ENCODE results near the gene HSD11B2.
A peak's percentile ranks its signal among the peaks of the same experiment; 100 is the strongest.

The HSD11B2 gene

DNA sequence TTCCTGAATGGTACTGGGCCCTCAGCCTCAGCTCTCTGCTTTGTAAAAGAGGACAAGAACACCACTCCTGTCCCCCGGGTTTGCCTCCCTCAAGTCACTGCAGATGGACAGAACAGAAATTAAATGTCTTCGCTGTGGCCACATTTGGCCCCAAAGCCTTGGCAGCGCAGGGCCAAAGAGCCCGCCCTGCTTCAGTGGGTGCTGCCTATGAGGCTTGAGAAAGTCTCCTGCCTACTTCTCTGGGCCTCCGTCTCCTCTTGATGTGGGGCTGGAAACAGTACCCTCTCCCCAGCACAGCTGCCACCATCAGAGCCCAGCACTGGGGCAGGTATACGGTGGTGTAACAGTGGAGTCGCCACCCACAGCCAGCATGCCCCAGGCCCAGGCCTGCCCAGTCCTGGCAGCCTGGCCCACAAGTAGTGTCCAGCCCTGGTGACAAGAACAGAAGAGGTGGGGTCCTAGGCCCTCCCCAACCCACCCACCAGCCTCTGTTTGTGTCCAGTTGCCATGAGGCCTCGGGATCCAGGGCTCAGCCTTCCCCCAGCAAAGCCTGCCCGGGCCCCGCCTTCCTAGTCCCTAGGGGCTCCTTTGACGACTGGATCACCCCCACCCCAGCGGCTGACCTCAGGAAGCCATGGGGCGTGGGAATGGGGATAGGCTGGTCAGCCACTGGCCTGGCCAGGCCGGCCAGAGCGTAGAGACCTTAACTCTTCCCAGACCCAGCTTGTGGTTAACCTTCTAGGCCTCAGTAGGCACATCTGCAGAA is 33.7 kb upstream of the HSD11B2 start:
- no peak overlapping the region for H3K4me3 ChIP-seq (replicated peaks; ENCODE audit: low read depth, low read length)
- no peak for DNase-seq (ENCODE audit: low read depth)
- TF ChIP-seq, protein P1, sequence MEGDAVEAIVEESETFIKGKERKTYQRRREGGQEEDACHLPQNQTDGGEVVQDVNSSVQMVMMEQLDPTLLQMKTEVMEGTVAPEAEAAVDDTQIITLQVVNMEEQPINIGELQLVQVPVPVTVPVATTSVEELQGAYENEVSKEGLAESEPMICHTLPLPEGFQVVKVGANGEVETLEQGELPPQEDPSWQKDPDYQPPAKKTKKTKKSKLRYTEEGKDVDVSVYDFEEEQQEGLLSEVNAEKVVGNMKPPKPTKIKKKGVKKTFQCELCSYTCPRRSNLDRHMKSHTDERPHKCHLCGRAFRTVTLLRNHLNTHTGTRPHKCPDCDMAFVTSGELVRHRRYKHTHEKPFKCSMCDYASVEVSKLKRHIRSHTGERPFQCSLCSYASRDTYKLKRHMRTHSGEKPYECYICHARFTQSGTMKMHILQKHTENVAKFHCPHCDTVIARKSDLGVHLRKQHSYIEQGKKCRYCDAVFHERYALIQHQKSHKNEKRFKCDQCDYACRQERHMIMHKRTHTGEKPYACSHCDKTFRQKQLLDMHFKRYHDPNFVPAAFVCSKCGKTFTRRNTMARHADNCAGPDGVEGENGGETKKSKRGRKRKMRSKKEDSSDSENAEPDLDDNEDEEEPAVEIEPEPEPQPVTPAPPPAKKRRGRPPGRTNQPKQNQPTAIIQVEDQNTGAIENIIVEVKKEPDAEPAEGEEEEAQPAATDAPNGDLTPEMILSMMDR (IDR thresholded peaks at IDR 0.05; ENCODE audit: low read length, missing control alignments) = no peak

DNA sequence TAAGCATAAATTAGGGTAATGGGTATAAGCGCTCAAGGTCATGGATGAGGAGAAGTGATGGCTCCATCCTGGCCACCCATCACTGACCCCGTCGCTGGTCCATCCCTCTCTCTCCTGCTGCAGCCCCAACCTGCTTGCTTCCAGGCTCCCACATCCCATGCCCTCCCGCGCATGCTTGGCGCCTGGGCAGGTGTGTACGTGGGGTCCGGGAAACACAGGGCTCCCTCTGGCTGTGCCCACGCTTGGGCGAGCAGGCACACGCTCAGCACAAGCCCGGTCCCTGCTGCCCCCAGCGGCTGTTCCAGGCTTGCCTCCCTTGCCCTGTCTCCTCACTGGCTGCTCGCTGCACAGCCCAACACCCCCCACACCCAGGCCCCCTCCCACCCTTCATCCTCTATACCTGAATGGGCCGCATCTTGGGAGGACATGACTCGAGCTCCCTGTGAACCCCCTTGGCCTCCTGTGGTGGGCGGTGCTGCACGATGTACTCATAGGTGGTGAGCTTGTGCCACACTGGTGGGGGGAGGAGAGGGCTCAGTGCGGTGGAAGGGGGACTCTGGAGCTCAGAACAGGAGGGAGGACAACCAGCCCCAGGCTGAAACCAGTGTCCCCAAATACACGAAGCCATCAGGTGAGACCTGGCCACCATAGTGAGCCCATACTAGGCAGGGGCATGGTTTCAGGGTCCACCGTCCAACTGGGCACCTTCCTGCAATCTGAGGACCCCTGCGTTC is 32.9 kb upstream of the HSD11B2 start:
- TF ChIP-seq, protein P1 (IDR thresholded peaks at IDR 0.05; ENCODE audit: low read length, missing control alignments) = no peak
- no peak overlapping the region for H3K4me3 ChIP-seq (replicated peaks; ENCODE audit: low read depth, low read length)
- no peak for DNase-seq (ENCODE audit: low read depth)

DNA sequence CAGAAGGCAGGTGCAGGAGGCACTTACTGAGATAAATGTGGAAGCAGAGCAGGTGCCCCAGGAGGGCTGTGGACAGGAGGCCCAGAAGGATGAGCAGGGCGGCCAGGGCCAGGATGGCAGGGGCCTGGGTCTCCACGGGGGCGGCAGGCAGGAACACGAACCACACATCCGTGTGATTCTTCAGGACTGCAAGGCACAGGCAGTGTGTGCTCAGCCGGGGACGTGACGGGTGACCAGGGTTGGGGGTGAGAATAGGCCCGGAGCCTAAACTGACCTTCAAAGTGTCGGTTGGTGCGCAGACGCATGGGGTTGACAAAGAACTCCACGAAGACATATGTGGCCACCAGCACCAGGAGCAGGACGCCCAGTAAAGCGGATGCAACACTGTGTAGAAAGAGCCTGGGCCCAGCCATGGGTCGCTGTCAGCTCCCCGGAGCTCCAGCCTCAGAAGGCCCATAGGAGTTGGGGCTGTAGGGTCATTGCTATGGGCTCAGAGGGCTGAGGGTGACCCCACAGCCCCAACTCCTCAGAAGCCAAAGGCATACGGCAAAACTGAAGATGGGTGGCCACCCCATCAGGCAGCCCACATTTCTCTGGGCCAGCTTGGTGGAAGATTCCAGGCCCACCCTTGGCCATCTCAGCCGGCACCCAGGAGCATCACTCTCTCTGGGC is 32.2 kb upstream of the HSD11B2 start:
- no peak overlapping the region for H3K4me3 ChIP-seq (replicated peaks; ENCODE audit: low read depth, low read length)
- no peak for DNase-seq (ENCODE audit: low read depth)
- TF ChIP-seq, protein P1 (IDR thresholded peaks at IDR 0.05; ENCODE audit: low read length, missing control alignments) = no peak

DNA sequence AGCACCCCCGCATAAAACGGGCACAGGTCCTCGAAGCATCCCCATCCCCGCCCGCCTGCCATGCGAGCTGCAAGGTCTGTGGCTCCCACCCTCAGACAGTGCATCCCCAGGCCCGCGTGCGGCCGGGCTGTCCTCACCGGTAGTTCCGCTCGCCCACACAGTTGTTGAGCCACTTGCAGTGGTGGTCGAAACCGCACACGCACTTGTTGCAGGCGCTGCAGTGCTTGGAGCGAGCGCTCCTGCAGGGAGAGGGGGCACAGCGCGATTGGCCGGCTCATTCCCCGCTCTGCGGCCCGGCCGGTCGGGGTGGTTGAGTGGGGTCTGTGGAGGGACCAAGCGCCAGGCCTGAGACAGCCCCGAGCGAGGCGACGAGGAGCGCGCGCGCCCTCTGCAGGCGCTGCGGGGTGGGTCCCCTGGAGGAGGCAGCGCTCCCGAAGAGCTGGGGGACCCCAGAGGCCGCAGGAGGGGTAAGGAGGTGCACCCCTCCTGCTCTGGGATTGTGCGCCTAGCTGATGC is 31.6 kb upstream of the HSD11B2 start:
- H3K4me3 ChIP-seq (replicated peaks; ENCODE audit: low read depth, low read length) = no peak overlapping the region
- TF ChIP-seq, protein P1 (IDR thresholded peaks at IDR 0.05; ENCODE audit: low read length, missing control alignments) = peak; percentile 57
- no peak for DNase-seq (ENCODE audit: low read depth)

DNA sequence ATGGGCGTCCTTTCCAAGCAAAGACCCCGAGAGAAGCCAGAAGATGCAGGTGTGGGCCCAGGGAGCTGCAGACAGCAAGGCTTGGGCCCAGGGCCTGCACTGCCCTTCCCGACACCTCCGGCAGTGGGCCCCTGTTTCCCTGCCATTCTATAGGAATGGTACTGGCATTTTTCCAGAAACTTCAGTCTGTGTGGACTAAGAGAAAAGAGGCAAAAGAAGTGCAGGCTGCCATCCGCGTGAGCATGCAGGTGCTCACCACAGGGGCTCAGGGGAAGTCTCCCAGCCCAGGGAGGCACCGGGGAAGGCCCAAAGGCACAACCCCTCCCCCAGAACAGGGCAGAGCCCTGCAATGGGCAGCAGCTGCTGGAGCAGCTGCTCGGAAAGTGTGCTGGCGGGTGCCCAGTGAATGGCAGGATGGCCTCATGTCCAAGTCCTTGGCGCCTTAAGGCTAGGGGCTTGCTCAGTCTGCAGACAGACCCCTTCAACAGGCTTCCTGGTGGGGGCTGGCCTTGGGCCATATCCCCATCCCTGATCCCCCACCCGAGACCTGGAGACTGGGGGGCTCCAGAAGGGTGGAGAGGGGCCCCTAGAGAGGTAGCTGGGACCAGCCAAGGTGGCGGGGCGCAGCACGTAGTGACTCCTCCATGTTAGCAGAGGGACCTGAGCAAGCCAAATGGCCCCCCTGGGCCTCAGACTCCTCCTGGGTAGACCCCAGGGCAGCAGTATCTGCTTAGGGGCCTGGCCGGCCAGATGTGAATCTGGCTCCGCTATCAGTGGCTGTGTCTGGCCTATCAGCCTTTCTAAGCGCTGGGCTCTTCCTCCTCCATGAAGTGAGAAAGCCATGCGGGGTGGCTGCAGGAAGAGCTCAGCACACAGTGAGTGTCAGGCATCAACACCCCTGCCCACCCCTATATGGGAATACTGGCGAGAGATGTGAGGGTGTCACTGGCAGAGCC is 30.9 kb upstream of the HSD11B2 start:
- TF ChIP-seq, protein P1 (IDR thresholded peaks at IDR 0.05; ENCODE audit: low read length, missing control alignments) = no peak

DNA sequence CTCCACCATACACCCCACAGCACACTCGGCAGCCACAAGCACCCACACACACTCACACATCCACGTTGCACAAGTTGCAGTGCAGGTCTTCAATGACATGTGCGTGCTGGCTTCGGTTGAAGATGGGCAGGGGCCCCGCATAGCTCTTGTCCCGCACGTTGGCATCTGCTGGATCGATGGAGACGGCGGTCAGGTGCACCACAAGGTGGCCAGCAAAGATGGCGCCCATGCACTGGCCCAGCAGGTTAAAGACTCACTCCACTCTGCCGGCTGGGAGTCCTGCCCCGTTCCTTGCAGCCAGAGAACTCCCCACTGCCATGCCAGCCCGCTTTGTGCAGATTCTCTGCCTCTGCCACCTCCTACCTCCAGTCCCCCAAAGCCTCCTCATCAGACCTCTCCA is 30.0 kb upstream of the HSD11B2 start:
- DNase-seq (ENCODE audit: low read depth) = no peak
- TF ChIP-seq, protein P1 (IDR thresholded peaks at IDR 0.05; ENCODE audit: low read length, missing control alignments) = no peak
- H3K4me3 ChIP-seq (replicated peaks; ENCODE audit: low read depth, low read length) = no peak overlapping the region

More for the DNA sequence above, 30.9 kb upstream of the HSD11B2 start:
- no peak for DNase-seq (ENCODE audit: low read depth)
- no peak overlapping the region for H3K4me3 ChIP-seq (replicated peaks; ENCODE audit: low read depth, low read length)
